Transverse colon (tissue), 4 donors: ENCODE measurements around the gene C2.

ENCODE experiments used
- CTCF ChIP-seq, 5 experiments: fragments of 200-600 bp in 3 of 5; fragments of 450-650 bp in 2 of 5; sonication (generic) in 3 of 5; IDR thresholded peaks; 1 replicate in 2 of 5; 2 replicates in 3 of 5; pipeline ENCODE4 v1.5.1; 2016 to 2017; ENCODE audit warnings: antibody characterized with exemption in 5 of 5, inconsistent platforms in 3 of 5, mild to moderate bottlenecking in 2 of 5, moderate library complexity in 1 of 5
- POLR2A ChIP-seq: fragments of 450-650 bp; IDR thresholded peaks from one replicate; pipeline ENCODE4 v1.6.1; 2016; ENCODE audit warnings: antibody characterized with exemption, mild to moderate bottlenecking, moderate library complexity
- POLR2AphosphoS5 ChIP-seq, 3 donors: sonication (generic); formaldehyde crosslinking; IDR thresholded peaks; one replicate each; pipeline ENCODE4 v1.6.1; 2016; ENCODE audit warnings: antibody characterized with exemption in 3 of 3

- TF ChIP-seq CTCF (IDR thresholded peaks at IDR 0.05) = no peak
- TF ChIP-seq POLR2AphosphoS5 (IDR thresholded peaks at IDR 0.05) = no peak
- no peak for TF ChIP-seq POLR2A
These were observed 18.9 kb downstream of the C2 start for GRCh38 chr6:31946370-31946885.
